Esophagus squamous epithelium (tissue), 5 donors: ENCODE measurements around the gene SESN3. TPM values are rescaled to one million over a fixed set of nuclear protein-coding genes. Genes with fewer than 3 reads are reported as not detected.
A peak's percentile ranks its signal among the peaks of the same experiment; 100 is the strongest.
"Not testable (repeated sequence)": the region's sequence is repeated elsewhere in the genome, so short reads cannot be mapped to it uniquely, and the experiment has no call there.

Experiments used
- DNase-seq: peaks from one replicate; lab custom pipeline; 2025; lab: John Stamatoyannopoulos, UW
- H3K27ac ChIP-seq, 4 donors: fragments of 200-600 bp; sonication (generic); one replicate each; pipeline ENCODE4 v1.5.1; 2016 to 2019; ENCODE audit warnings: mild to moderate bottlenecking in 1 of 4
- H3K27me3 ChIP-seq, 4 donors: fragments of 200-600 bp; sonication (generic); 1 replicate in 3 of 4; 2 replicates in 1 of 4; pipeline versions ENCODE4 v1.5.1 to v1.6.0; 2017 to 2021; ENCODE audit warnings: antibody characterized with exemption in 1 of 4
- H3K36me3 ChIP-seq, 3 donors: fragments of 200-600 bp; sonication (generic); one replicate each; pipeline ENCODE4 v1.5.1; 2016 to 2019
- H3K4me1 ChIP-seq, 3 donors: fragments of 200-600 bp; sonication (generic); one replicate each; pipeline ENCODE4 v1.5.1; 2017 to 2019
- H3K4me3 ChIP-seq, 4 donors: fragments of 200-600 bp; sonication (generic); 1 replicate in 3 of 4; 2 replicates in 1 of 4; pipeline ENCODE4 v1.5.1; 2016 to 2019; ENCODE audit warnings: mild to moderate bottlenecking in 2 of 4, moderate library complexity in 1 of 4
- H3K9me3 ChIP-seq, 3 donors: fragments of 200-600 bp; sonication (generic); one replicate each; pipeline ENCODE4 v1.5.1; 2016 to 2019
- POLR2A ChIP-seq, 4 donors: fragments of 450-650 bp; IDR thresholded peaks; one replicate each; pipeline ENCODE4 v1.6.1; 2017; ENCODE audit warnings: antibody characterized with exemption in 4 of 4, mild to moderate bottlenecking in 4 of 4, moderate library complexity in 3 of 4
- WGBS, 2 donors: methylation state at CpG; one replicate each; pipeline ENCODE4 v1.1.5; 2018; 5-methylcytosine and 5-hydroxymethylcytosine counted together
- intact Hi-C: fragments of 100-400 bp; cut with DNase I; formaldehyde crosslinking; loops from one replicate; pipeline ENCODE4 v1.15.0; 2022
- total RNA-seq, 4 donors: library from RNA; depleted of rRNA; stranded (reverse); fragments of >200 nt; gene quantifications; one replicate each; pipeline ENCODE4 v1.1.0, GENCODE V29; 2016
- TF ChIP-seq, protein P1 (sequence below), 6 experiments: fragments of 450-650 bp in 4 of 6; fragments of 200-600 bp in 2 of 6; sonication (generic) in 2 of 6; IDR thresholded peaks; one replicate each; pipeline ENCODE4 v1.5.1; 2016 to 2019; ENCODE audit warnings: antibody characterized with exemption in 6 of 6, mild to moderate bottlenecking in 4 of 6, moderate library complexity in 4 of 6
- donor health status: DM: yes; HTN: yes; CAD: no.

The SESN3 gene
- total RNA-seq, 4 donors from 2014 or later = 11.3 to 33.7 (median 22.1) TPM

DNA sequence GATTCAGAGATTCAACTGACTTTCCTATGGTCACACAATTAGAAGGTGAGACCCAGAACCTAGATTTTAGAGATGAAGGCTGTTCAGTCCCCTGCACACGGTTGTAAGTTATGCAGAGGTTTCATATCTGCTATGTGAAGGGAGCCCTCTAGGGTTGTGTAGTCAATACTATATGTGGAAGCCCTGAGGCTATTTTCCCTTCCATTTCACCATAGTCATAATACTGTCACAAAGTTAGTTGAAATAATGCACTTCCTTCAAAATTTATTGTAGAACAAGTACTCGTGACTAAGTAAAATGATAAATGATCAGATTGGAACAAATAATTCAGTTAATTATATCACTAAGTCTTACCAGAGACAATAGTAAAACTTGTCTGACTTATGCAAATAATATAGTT, 92.6 kb downstream of the SESN3 start:
- Histone ChIP-seq H3K36me3 (no peaks in the 10 kb centered on the region), H3K4me1 (peaks cover 14 to 26% (median 14%) of the 10 kb centered on the region in 3 donors), H3K9me3 (no peaks in the 10 kb centered on the region), H3K4me3 (no peak overlapping the region), H3K27me3 (no peaks in the 10 kb centered on the region), H3K27ac (no peak overlapping the region)
- DNase-seq = no peak
- TF ChIP-seq, protein P1, sequence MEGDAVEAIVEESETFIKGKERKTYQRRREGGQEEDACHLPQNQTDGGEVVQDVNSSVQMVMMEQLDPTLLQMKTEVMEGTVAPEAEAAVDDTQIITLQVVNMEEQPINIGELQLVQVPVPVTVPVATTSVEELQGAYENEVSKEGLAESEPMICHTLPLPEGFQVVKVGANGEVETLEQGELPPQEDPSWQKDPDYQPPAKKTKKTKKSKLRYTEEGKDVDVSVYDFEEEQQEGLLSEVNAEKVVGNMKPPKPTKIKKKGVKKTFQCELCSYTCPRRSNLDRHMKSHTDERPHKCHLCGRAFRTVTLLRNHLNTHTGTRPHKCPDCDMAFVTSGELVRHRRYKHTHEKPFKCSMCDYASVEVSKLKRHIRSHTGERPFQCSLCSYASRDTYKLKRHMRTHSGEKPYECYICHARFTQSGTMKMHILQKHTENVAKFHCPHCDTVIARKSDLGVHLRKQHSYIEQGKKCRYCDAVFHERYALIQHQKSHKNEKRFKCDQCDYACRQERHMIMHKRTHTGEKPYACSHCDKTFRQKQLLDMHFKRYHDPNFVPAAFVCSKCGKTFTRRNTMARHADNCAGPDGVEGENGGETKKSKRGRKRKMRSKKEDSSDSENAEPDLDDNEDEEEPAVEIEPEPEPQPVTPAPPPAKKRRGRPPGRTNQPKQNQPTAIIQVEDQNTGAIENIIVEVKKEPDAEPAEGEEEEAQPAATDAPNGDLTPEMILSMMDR (IDR thresholded peaks at IDR 0.05) = peak in 1 of 6 experiments; percentile 16
- TF ChIP-seq POLR2A (IDR thresholded peaks at IDR 0.05) = no peak
- WGBS, 2 donors = 22 to 35% methylated on average over 2 of the region's 2 CpGs
- intact Hi-C loops = no loop called here

DNA sequence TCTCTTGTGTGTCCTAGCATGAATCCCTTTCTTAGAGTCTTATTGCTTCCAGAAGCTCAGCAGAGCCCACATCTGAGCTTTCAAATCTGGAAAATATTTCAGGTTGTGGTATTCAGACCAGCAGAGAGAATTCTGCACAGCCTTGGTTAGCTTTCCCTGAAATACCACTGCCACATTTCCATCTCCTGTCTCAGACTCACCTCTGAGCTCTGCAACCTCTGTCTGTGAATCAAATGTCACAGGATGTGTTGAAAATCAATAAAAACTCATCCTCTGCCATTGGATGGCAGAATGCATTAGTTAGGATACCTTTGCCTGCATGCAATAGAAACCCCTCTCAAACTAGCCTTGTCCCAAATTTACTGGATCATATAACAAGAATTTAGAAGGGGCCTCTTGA, 93.7 kb downstream of the SESN3 start:
- no peaks in the 10 kb centered on the region for H3K27me3 ChIP-seq
- DNase-seq = no peak
- H3K4me1 ChIP-seq = peaks cover 14 to 36% (median 14%) of the 10 kb centered on the region in 3 donors
- no peaks in the 10 kb centered on the region for H3K9me3 ChIP-seq
- intact Hi-C loops = no loop called here
- H3K27ac ChIP-seq = no peak overlapping the region
- peaks cover 0 to 2% (median 0%) of the 10 kb centered on the region in 3 donors for H3K36me3 ChIP-seq
- no peak for TF ChIP-seq POLR2A (IDR thresholded peaks at IDR 0.05)
- TF ChIP-seq, protein P1 (IDR thresholded peaks at IDR 0.05) = no peak
- no peak overlapping the region for H3K4me3 ChIP-seq

DNA sequence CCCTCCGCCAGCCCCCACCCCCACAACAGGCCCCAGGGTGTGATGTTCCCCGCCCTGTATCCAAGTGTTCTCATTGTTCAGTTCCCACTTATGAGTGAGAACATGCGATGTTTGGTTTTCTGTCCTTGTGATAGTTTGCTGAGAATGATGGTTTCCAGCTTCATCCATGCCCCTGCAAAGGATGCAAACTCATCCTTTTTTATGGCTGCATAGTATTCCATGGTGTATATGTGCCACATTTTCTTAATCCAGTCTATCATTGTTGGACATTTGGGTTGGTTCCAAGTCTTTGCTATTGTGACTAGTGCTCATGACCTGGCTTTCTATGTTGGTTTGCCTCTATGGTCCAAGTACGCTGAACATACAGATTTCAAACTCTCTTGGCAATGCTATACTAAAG, 94.3 kb downstream of the SESN3 start:
- WGBS, 2 donors = 89 to 90% methylated on average over 4 of the region's 4 CpGs
- H3K36me3 ChIP-seq, H3K27me3 ChIP-seq, intact Hi-C loops, DNase-seq, H3K9me3 ChIP-seq, H3K27ac ChIP-seq, H3K4me3 ChIP-seq: not testable (repeated sequence)
- H3K4me1 ChIP-seq = peaks cover 14 to 36% (median 14%) of the 10 kb centered on the region in 3 donors

DNA sequence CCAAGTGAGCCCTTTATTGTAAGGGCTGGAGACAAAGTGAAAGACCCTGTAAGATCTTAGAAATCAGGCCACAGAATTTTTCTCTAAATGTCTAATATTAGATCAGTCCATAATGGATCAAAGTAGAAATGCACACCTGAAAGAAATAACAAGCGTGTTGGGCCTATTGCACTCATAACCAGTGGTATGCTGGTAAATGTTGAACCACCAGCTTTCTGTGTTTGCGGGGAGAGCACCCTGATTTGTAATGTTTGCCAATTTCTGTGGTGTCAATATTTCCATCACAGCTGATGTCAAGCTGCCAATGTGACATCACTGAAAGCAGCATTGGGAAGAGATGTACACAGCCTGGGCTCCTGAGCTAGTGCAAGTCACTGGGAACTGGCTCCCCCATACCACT, 95.1 kb downstream of the SESN3 start:
- 92 to 98% methylated on average over 2 of the region's 2 CpGs for WGBS, 2 donors
- Histone ChIP-seq H3K27me3 (no peaks in the 10 kb centered on the region), H3K4me3 (no peak overlapping the region), H3K9me3 (no peaks in the 10 kb centered on the region), H3K4me1 (peaks cover 14 to 36% (median 14%) of the 10 kb centered on the region in 3 donors), H3K27ac (no peak overlapping the region), H3K36me3 (peaks cover 0 to 16% (median 0%) of the 10 kb centered on the region in 3 donors)
- TF ChIP-seq, protein P1 (IDR thresholded peaks at IDR 0.05) = no peak
- TF ChIP-seq POLR2A (IDR thresholded peaks at IDR 0.05) = no peak
- DNase-seq = no peak
- intact Hi-C loops = no loop called here

DNA sequence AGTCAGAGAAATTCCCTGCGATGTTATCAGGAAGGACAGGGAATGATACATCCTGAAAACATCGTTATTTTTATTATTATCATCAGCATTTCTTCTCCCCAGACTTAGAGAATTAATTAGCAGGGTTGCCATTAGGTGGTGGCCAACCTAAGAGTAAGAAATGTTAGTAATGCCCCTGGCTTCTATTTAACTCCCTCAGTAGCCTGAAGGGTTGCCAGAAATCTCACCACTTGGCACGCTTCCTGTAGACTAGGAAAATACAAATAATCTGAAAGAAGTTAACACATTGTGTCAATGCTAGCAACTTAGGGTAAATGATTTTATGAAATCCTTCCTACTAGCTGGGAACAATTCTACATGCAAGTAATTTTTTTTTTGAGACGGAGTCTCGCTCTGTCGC, 95.8 kb downstream of the SESN3 start:
- no peak for DNase-seq
- intact Hi-C loops = no loop called here
- WGBS, 2 donors = 38 to 58% methylated on average over 3 to 5 of the region's 6 CpGs
- Histone ChIP-seq H3K9me3 (no peaks in the 10 kb centered on the region), H3K27ac (peak overlapping the region; percentile 45 to 73 (median 60)), H3K4me3 (no peak overlapping the region), H3K36me3 (peaks cover 0 to 22% (median 0%) of the 10 kb centered on the region in 3 donors), H3K4me1 (peaks cover 14 to 36% (median 14%) of the 10 kb centered on the region in 3 donors), H3K27me3 (no peaks in the 10 kb centered on the region)
- TF ChIP-seq, protein P1 (IDR thresholded peaks at IDR 0.05) = no peak
- no peak for TF ChIP-seq POLR2A (IDR thresholded peaks at IDR 0.05)

DNA sequence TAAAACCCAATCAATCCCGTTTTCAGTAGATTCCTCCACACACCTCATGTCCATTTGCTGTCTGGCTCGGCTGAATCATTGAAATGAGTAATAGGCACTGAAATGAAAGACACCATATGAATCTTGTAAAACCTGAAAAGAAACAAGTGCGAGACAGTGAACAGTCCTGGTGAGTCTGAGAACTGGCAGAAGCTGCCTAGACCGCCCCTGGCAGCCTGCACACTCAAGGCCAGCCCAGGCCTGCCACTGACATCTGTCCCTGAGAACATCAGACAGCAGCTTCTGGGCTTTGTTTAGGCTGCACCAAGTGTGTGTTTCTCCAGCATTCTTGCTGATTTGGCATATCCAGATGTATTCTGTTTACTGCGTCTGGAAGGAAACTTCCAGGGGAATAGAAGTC, 96.5 kb downstream of the SESN3 start:
- no peak overlapping the region for H3K4me3 ChIP-seq
- WGBS, 2 donors = 35% methylated on average over 5 of the region's 5 CpGs
- TF ChIP-seq, protein P1 (IDR thresholded peaks at IDR 0.05) = no peak
- no peak for TF ChIP-seq POLR2A (IDR thresholded peaks at IDR 0.05)
- intact Hi-C loops = no loop called here
- H3K9me3 ChIP-seq = no peaks in the 10 kb centered on the region
- H3K36me3 ChIP-seq = peaks cover 0 to 28% (median 0%) of the 10 kb centered on the region in 3 donors
- no peak for DNase-seq
- H3K27ac ChIP-seq = peak overlapping the region; percentile 45 to 73 (median 64)
- no peaks in the 10 kb centered on the region for H3K27me3 ChIP-seq
- peaks cover 14 to 36% (median 14%) of the 10 kb centered on the region in 3 donors for H3K4me1 ChIP-seq
